ENCODE measurements around the gene TRIO.

Gene TRIO

GRCh38 chr5:14469551-14470377 lies 326.6 kb downstream of the TRIO start:
- DNase-seq (ENCODE audit: low read depth in 1 of 2, low spot score in 1 of 2): no peak

GRCh38 chr5:14471507-14471906 lies 328.4 kb downstream of the TRIO start:
- DNase-seq (ENCODE audit: low read depth in 1 of 2, low spot score in 1 of 2): no peak

GRCh38 chr5:14472986-14473567 lies 329.9 kb downstream of the TRIO start:
- no peak for DNase-seq (ENCODE audit: low read depth in 1 of 2, low spot score in 1 of 2)

GRCh38 chr5:14475045-14475444 lies 331.9 kb downstream of the TRIO start:
- DNase-seq (ENCODE audit: low read depth in 1 of 2, low spot score in 1 of 2): no peak

GRCh38 chr5:14476786-14477435 lies 333.8 kb downstream of the TRIO start:
- no peak for DNase-seq (ENCODE audit: low read depth in 1 of 2, low spot score in 1 of 2)

- no peak for DNase-seq (ENCODE audit: low read depth in 1 of 2, low spot score in 1 of 2)
These were observed 336.1 kb downstream of the TRIO start for GRCh38 chr5:14479143-14479696.

- no peak for DNase-seq (ENCODE audit: low read depth in 1 of 2, low spot score in 1 of 2)
These were observed 338.2 kb downstream of the TRIO start for GRCh38 chr5:14481349-14481748.

- no peak for DNase-seq (ENCODE audit: low read depth in 1 of 2, low spot score in 1 of 2)
These were observed 338.9 kb downstream of the TRIO start for GRCh38 chr5:14482085-14482484.

GRCh38 chr5:14483504-14484157 lies 340.5 kb downstream of the TRIO start:
- DNase-seq (ENCODE audit: low read depth in 1 of 2, low spot score in 1 of 2): no peak

GRCh38 chr5:14486486-14486885 lies 343.3 kb downstream of the TRIO start:
- no peak for DNase-seq (ENCODE audit: low read depth in 1 of 2, low spot score in 1 of 2)

- no peak for DNase-seq (ENCODE audit: low read depth in 1 of 2, low spot score in 1 of 2)
These were observed 344.1 kb downstream of the TRIO start for GRCh38 chr5:14486996-14487896.

GRCh38 chr5:14487897-14488570 lies 344.9 kb downstream of the TRIO start:
- no peak for DNase-seq (ENCODE audit: low read depth in 1 of 2, low spot score in 1 of 2)

- no peak for DNase-seq (ENCODE audit: low read depth in 1 of 2, low spot score in 1 of 2)
These were observed 345.6 kb downstream of the TRIO start for GRCh38 chr5:14488709-14489108.

GRCh38 chr5:14489643-14490042 lies 346.5 kb downstream of the TRIO start:
- no peak for DNase-seq (ENCODE audit: low read depth in 1 of 2, low spot score in 1 of 2)

GRCh38 chr5:14490309-14490711 lies 347.2 kb downstream of the TRIO start:
- DNase-seq (ENCODE audit: low read depth in 1 of 2, low spot score in 1 of 2): no peak

GRCh38 chr5:14491015-14491915 lies 348.1 kb downstream of the TRIO start:
- no peak for DNase-seq (ENCODE audit: low read depth in 1 of 2, low spot score in 1 of 2)

- DNase-seq (ENCODE audit: low read depth in 1 of 2, low spot score in 1 of 2): no peak
These were observed 349.3 kb downstream of the TRIO start for GRCh38 chr5:14492331-14492964.

GRCh38 chr5:14495301-14495700 lies 352.2 kb downstream of the TRIO start:
- DNase-seq (ENCODE audit: low read depth in 1 of 2, low spot score in 1 of 2): no peak
